ENCODE results near the gene PRKACG. TPM values are rescaled to one million over a fixed set of nuclear protein-coding genes. Genes with fewer than 3 reads are reported as not detected.
"Not testable (repeated sequence)": the region's sequence is repeated elsewhere in the genome, so short reads cannot be mapped to it uniquely, and the experiment has no call there.

The PRKACG gene
- total RNA-seq, 1 donor from 2014 or later = not detected

DNA sequence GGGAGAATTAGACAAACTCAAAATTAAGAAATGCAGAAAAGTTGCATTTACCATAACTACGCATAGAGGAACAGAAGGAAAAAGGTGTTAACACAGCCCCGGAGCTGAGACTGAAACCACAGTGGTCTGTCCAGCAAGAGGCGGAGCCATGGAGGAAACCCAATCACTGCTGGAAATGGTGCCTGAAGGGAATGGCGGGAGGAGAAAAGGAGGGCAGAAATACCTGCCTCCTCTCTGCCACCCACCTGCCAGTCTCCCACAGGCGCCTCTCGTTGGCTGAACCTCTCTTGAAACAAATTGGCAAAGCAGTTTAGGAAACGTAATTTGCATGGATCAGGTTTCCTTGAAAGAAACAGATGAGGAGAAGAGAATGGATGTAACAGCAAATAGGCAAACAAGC lies 9.7 kb upstream of the PRKACG start:
- DNase-seq = no peak

DNA sequence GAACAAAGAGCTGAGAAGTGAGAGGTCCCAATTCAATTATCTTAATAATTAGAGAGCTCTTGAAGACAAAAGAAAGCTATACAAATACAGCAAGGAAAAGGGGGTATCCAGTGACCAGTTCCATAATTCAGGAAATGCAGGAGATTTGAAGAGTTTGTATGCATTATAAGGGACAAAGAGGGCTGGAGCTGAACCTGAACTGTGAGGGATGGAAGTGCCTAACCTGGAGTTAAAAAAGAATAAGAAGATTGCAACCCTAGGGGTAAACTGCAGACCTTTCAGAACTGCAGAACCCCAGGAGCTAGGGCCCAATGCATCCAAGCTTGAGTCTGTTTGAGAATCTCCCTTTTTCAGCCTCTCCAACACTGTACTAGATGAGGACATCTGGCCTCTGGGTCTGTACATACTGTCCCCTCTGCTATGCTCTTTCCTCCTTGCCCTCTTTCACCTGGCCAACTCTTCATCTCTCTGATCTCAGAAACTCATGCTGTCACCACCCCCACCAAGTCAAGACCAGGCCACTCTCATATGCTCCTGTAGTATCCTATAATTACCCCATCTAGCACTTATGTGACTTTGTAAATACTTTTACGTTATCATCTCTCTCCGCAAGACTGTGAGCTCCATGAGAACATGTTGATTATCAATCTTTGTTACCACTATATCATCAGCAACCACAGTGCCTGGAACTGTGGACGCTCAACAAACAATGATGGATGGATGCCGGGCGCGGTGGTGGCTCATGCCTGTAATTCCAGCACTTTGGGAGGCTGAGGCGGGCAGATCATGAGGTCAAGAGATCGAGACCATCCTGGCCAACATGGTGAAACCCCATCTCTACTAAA lies 6.6 kb upstream of the PRKACG start:
- DNase-seq = no peak

DNA sequence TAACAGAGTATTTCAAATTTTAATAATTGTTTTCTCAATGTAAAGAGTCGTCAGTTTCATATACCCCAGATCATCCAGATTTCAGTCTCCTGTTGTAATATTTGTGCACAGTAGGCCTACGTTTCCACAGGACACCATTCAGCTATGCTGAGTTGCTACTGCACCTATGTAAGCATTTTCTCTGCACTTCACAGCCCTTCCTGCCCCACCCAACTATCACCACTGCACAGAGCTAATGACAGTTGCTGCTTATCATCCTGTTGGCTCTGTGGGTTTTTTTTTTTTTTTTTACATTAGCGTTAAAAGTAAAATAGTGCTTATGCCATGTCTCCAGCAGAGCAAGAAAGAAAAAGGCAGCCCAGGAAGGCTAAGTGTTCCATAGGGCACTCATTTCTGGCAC lies 5.9 kb upstream of the PRKACG start:
- DNase-seq = no peak

DNA sequence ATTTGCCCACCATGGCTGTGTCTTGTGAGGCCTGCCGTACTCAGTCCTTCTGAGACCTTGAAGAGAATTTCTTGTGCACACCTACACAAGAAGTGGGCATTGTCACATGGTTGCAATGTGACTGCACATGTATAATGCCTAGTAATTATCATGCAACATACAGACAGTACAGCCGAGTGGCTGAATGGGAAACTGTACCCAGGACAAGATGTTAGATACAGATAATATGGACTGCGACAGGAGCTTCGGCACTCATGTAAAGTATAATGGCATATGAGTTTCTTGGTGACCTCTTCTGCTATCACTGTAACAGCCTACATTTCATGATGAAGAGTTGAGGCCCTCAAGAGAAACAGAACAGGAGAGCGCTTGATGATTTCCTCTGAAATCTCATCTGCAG lies 4.8 kb upstream of the PRKACG start:
- DNase-seq = no peak

DNA sequence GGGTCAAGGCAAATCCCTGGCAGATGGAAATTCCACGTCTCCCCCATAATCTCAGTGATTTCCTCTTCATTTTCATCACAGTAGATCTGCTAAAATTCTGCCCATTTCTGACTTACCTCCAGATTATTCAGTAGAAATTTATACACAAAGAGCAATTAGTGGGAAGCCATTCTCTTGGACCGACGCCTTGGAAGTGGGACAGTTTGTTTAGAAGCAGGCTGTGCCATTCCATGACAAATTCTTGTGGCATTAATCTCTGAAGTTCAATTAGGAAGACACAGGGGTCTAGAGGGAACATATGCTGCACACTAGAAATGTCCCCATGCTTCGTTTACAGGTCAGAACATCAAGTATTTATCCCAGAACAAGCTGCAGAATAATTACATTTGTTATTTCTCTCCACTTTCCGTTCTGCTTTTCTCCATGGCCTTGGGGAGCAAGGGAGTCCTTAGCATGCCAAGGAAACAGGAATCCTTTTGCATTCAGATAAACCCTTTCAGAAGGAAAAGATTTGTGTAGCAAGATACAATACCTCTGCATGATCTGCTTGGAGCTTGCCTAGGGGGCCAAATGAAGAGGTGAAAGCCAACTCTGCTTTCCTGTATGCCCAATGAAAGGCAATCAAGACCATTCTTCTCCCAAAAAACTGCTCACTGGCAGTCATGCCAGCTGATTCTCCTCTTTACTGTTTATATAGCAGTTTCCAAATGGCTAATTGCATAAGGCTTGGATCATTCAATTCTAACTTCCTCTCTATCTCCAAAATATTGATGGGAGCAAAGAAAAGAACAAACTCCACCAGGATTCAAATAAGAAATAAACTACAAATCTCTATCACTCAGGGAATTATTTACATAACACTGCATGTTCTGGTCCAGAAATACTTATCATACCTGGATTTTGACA lies 2.5 kb upstream of the PRKACG start:
- no peak for DNase-seq

DNA sequence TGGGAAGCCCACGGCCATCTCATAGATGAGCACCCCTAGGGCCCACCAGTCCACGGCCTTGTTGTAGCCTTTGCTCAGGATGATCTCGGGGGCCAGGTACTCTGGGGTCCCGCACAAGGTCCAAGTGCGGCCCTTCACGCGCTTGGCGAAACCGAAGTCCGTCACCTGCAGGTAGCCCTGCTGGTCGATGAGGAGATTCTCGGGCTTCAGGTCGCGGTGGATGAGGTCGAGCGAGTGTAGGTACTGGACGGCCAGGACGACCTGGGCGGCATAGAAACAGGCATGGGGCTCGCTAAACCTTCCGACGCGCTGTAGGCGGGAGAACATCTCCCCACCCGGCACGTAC lies 558 bp downstream of the PRKACG start:
- no peak for DNase-seq

DNA sequence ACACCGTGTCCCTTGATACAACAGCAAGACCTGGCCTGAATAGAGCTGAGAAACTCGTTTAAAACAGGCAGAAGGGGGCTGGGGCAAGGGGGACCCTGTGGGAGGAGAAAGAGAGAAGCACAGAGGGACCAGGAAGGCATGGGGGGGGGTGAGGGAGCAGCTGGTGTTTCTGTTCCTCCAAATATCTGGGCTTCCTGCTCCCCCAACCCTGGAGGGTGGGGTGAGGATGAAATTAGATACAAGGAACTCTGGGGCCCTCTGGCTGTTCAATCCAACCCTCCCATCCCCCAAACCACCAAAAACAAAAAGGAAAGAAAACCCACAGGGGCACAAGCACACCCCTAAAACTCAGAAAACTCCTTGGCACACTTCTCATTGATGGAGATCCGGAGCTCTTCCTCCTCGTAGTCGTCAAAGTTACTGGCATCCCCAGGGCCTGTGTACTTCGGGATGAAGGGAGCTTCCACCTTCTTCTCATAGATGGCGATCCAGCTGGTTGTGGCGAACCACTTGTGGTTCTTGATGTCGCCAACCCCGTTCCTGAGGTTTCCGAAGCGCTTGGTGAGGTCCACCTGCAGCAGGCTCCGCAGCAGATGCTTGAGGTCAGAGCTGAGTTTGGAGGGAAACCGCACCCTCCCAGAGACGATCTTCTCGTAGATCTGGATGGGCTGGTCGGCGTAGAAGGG lies 1.1 kb downstream of the PRKACG start:
- DNase-seq = no peak

DNA sequence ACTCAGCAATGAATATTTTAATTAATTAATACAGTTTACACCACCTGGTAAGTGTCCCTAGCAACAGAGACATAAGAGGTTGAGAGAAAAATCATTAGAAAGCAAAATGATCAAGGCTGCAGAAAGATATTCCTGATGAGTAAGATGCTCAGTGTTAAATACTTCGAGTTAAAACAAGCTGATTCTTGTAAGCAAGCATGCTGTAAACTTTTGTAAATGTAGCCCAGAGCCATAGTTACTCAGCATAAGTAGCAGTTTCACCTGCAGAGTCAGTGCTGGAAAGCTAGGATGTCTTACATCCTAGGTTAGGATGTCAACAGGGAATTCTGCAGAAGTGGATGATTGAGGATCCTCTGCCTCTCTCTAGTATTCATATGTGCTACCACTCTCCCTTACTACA lies 4.2 kb downstream of the PRKACG start:
- no peak for DNase-seq

DNA sequence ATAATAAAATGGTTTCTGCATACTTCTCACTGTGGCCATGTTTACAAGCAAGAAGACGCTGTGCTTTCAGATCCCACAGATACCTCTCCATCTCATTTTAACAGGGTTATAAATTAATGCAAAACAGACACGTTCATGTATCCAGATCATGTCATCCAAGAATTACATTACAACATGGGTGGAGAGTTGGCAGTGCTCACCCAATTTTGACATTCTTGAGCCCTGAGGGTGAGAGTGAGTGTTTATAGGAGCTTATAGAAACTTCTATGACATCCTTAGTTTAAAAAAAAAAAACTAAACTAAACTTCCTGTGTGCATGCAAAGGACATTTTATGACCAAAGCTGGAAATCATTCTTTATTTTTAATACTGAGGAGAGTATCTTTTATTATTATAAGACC lies 9.1 kb downstream of the PRKACG start:
- no peak for DNase-seq

DNA sequence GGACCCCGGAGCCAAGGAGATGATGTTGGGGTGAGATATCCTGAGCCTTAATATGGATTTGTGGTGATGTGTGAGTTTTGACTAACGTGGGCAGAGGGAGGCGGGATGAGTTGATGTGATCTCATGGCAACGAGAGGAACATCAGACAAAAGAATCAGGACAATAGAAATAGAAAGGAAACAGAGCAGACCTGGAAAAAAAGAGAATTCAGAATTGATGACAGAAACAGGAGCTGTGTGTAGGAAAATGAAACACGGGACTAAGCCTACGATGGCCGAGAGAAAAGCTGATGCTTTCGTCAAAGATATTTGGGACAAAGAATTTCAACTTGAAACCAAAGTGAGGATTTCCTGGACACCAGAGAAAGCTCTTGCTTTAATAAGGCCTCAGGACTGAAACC lies 10.9 kb downstream of the PRKACG start:
- no peak for DNase-seq

DNA sequence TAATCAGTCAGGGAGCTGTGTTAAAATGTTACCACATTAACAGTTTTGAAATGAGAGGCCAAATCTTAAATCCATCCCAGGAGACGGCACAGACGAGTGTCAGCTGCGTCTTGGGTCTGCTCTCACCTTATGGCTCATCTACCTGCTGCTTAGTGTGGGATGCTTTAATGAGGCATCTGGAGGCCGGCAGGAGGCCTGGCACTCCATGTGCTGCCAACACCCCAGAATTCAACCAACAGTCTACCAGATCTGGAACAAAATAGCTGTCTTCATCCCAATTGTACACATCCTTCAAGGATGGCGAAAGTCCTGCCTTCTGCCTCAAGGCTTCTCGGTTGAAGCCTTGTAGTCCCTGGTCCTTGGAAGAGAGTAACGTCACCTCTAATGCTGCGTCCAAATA lies 12.0 kb downstream of the PRKACG start:
- DNase-seq = no peak

DNA sequence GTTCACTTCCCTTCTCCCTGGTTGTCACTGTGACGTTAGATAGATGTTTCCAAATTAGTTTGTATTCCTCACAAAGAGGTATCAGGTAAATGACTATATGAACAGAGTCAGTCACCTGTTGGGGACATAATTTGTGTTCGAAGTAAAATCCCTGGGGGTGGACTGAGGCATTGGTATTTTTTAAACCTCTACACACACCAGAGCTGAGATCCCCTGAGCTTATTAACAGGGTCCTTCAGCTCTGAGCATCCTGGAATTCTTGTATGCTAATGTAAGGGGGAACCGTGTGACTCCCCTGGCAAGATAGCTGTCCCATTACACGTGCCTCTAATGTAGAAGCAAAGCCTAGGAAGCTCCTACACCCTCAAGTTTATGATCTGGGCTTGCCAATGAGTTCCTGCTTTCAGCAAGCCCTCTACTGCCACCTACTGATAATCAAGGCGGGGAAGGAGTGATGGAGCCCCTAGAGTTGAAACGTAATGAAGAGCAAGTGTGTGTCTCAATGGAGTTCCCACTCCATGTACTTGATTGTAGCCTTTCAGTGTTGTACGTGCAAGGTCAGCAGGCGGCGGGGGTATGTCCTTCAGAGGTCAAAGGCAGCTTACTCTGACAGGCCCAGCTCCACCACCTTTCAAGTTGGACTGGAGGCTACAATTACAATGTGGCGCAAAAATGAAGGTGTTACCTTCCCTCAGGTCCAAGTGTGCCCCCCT lies 14.4 kb downstream of the PRKACG start:
- peak; percentile 78 for DNase-seq

DNA sequence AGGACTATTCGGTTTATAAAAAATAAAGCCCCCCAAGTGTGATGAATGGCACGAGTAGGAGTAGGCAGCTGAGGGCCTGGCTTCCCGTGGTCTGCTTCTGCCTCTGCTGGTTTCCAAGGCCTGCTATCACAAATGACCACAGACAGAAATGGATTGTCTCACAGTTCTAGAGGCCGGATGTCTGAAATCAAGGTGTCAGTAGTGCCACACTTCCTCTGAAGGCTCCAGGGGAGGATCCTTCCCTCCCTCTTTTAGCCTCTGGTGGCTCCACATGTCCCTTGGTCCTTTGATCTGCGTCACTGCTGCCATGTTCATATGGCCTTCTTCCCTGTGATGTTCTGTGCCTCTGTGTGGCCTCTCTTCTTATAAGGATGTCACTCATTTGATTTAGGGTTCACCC lies 15.1 kb downstream of the PRKACG start:
- no peak for DNase-seq

DNA sequence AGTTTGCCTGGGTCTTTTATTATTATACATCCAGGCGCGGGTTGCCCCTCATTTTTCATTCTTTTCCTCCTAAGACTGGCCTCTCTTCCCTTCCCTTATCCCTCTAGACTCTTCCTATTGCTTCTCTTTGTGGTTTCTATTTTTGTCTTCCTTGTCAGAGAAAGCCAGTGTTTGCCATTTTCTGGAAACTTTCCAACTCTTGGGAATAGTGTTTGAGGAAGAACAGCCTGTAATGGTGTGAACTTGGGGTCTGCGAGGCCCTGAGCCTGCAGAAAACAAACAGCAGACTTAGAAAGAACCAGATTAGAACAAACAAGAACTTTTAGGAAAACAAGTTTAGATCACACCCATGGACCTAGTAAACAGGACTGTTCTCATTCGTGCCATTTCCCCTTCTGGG lies 15.5 kb downstream of the PRKACG start:
- DNase-seq = no peak

DNA sequence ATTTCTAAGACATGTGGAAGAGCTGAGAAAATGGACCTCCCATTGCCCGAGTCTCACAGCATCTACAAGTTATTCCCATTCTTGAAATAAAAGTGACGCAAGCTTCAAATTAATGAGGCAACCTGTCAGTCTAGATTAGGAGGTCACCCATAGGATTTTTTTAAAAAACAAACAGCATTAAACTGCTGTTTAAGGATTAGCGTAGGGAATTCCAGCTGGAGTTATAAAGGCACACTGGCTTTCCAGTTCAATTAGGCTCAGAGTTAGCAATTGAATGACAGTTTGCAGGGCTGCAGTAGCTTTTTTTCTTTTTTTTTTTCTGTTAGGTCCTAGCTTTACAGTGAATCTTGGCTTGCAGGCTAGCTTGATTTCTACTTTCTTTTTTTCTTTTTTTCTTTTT lies 16.2 kb downstream of the PRKACG start:
- DNase-seq = no peak

DNA sequence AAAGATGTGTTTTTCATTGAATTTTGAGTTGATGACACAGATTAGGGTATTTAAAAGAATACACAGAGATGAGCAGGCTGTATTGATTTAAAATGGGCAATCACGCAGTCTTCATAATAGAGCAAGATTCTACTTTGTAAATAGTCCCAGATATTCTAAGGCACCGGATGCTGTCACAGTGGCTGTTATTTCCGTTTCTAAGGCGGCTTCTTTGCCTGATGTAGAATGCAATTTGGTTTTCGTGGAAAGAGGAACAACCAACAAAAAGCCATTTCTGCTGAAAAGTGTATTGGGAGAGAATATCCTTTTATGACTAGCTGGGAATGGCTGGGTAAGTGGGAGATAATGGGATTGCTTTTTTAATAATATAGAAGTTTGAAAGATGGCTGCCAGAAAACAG lies 17.5 kb downstream of the PRKACG start:
- DNase-seq = no peak

DNA sequence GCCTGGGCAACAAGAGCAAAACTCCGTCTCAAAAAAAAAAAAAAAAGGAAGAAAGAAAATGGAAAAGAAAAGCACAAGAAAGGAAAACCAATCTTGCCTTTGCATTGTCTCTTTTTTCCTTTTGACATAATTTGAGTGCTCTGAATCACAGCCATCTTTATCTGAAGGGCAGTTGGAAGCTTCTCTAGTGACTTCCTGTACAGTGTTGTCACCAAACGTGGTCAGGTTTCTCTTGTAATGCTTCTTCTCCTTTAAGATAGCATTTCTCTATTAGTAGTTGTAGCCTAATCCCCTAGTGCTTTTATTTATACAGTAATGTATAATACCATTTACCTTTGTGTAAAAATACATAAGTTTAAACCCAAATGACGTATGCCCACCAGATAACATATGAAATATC lies 18.1 kb downstream of the PRKACG start:
- DNase-seq = no peak

DNA sequence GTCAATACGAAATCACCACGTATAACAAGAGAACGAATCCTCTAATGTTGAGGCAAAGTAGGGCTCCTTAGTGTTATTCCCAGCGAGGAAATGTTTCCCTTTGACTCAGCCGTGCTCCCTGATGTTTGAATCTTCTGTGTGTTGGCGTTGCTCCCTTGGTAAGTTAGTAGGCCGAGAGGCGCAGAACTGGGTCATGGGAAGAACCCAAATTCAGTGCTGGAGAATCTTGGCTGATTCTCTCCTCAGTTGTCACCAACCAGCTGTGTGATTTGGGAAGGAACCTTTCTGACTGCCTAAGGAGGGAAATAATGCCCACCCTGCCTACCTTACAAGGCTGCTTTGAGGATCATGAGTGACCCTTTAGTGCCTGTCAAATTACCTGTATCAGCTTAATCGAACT lies 22.5 kb downstream of the PRKACG start:
- DNase-seq = no peak

DNA sequence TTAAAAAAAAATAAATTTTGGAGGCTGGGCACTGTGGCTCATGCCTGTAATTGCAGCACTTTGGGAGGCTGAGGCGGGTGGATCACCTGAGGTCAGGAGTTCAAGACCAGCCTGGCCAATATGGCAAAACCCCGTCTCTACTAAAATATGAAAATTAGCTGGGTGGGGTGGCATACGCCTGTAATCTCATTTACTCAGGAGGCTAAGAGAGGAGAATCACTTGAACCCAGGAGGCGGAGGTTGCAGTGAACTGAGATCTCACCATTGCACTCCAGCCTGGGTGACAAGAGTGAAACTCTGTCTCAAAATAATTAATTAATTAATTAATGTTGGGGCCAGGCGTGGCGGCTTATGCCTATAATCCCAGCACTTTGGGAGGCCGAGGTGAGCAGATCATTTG lies 27.0 kb downstream of the PRKACG start:
- not testable (repeated sequence) for DNase-seq

DNA sequence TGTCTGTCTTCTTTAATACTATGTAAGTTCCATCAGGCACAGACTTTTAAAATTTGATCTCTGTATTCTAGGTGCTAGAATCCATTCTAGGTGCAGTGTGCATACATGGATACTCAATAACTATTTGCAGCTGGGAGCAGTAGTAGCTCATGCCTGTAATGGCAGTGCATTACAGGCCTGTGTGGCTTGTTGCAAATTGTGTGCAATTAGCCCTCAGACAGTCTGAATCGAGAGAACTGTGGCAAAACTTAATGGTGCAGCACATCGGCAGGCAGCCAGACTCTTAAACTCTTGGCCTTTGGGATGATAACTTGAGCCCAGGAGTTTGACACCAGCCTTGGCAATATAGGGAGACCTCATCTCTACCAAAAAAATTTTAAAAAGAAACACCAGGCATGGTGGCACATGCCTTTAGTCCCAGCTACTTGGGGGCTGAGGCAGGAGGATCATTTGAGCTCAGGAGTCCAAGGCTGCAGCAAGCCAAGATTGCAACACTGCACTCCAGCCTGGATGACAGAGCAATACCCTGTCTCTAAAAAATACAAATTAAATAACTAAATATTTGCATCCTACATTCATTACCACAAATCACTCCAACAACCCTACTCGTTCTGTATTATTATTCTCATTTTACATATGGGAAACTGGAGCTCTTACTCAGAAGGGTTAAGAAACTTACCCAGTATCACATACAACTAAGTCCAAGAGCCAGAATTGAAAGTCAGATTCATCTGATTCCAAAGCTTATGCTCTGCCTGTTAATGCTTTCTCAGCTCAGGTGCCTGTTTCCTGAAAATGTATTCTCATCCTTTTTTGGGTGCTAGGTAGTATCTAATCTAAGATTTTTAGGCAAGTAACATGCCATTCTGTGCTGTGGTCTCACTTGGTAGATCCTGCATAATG lies 30.1 kb downstream of the PRKACG start:
- no peak for DNase-seq

DNA sequence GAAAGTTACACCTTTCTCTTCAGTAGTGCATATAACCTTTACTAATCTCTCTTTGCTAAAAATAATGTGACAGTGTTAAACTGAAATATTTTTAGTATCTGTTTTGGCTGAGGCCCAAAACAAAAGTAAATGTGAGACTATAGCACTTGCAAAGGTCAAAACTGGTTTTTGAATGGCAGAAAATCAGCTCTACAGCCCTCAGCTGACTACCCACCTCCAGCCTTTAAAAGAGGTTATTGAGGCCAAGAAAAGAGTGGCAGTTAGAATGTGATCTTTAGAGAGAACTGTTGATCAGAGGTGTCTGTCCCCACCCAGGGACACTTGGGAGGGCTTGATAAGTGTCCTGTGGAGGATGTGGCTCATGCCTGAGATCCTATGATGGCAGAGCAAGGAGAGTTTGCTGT lies 30.9 kb downstream of the PRKACG start:
- no peak for DNase-seq

DNA sequence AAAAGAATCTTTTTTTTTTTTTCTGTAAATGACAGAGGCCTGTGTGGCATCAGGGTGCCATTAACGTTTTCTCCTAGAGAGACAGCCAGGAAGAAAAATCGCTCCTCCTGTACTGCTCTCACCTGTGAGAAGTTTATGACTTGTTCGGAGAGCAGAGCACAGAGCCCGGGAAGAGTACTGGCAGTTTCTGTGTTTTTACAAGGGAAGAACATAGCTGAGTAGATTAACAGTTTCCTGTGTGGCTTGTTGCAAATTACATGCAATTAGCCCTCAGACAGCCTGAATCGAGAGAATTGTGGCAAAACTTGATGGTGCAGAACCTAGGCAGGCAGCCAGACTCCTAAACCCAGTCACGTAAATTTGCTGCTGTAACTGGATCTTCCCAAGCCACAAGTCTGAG lies 32.1 kb downstream of the PRKACG start:
- no peak for DNase-seq

All from dermis blood vessel endothelial cell (primary cell).